NT2/D1 (cell line): ENCODE results near the gene CSNK1A1L.

Experiments
- SUZ12 ChIP-seq: IDR thresholded peaks from 2 replicates; pipeline ENCODE4 v1.6.1; 2011; ENCODE audit not compliant: insufficient read length, insufficient read depth; ENCODE audit errors: extremely low read depth
- YY1 ChIP-seq: IDR thresholded peaks from 2 replicates; pipeline ENCODE4 v1.6.1; 2011; ENCODE audit not compliant: insufficient read length, insufficient read depth
- ZNF274 ChIP-seq: IDR thresholded peaks from 2 replicates; pipeline ENCODE4 v1.6.1; 2011; ENCODE audit warnings: mild to moderate bottlenecking, low read depth, low read length

DNA sequence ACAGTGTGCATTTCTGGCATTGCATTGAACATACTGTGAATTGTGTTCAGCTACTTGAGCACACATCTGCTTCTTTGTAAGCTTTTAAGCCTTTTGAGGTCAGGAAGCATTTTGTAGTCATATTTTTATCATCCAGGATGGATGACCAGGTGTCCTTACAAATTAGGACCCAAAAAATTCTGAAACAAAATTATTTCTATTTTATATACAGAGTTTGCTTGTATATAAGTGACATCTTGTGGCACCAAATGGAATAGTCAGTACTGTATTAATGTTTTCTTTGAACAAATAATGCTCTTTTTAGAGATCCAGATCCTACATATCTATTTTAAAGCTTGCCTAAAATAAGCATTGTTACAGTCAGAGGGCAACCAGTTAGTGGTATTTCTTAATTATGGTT is 36.5 kb downstream of the CSNK1A1L start:
- TF ChIP-seq ZNF274 (no peak), YY1 (no peak), SUZ12 (no peak)
